Measurements from ENCODE around the gene TMEM214.

- no peak for TF ChIP-seq CTCF (IDR thresholded peaks at IDR 0.05)
- no peak for TF ChIP-seq POLR2AphosphoS5 (IDR thresholded peaks at IDR 0.05)
- TF ChIP-seq EP300 (IDR thresholded peaks at IDR 0.05), result no peak
- no peak for TF ChIP-seq POLR2A (IDR thresholded peaks at IDR 0.05; ENCODE audit: low read depth)
Measured at GRCh38 chr2:27073782-27074181, 41.0 kb downstream of the TMEM214 start.

Measured in esophagus muscularis mucosa (tissue), 4 donors.